IPS-15b (cell line): ENCODE data around the gene SREBF1.

ENCODE experiments used
- H3K27me3 ChIP-seq: one replicate; pipeline ENCODE4 v1.6.1; 2013; ENCODE audit warnings: low read length; ENCODE audit not compliant: control insufficient read depth, insufficient read depth
- H3K36me3 ChIP-seq: one replicate; pipeline ENCODE4 v1.6.1; 2013; ENCODE audit warnings: low read length; ENCODE audit not compliant: control insufficient read depth, insufficient read depth
- H3K4me1 ChIP-seq: one replicate; pipeline ENCODE4 v1.6.1; 2013; ENCODE audit warnings: mild to moderate bottlenecking, low read length; ENCODE audit not compliant: control insufficient read depth, insufficient read depth
- H3K4me3 ChIP-seq: one replicate; pipeline ENCODE4 v1.5.1; 2013; ENCODE audit warnings: low read depth, low read length
- H3K9ac ChIP-seq: one replicate; pipeline ENCODE4 v1.6.1; 2013; ENCODE audit warnings: low read depth, mild to moderate bottlenecking, low read length
- H3K9me3 ChIP-seq: one replicate; pipeline ENCODE4 v1.6.1; 2013; ENCODE audit warnings: mild to moderate bottlenecking, low read length; ENCODE audit not compliant: control insufficient read depth, insufficient read depth

The SREBF1 gene

GRCh38 chr17:17770632-17771044, 66.1 kb downstream of the SREBF1 start:
- Histone ChIP-seq H3K36me3 (no peaks in the 10 kb centered on the region), H3K9ac (no peak overlapping the region), H3K4me3 (no peak overlapping the region), H3K9me3 (no peaks in the 10 kb centered on the region), H3K4me1 (no peaks in the 10 kb centered on the region), H3K27me3 (peaks cover under 1% of the 10 kb centered on the region)

DNA sequence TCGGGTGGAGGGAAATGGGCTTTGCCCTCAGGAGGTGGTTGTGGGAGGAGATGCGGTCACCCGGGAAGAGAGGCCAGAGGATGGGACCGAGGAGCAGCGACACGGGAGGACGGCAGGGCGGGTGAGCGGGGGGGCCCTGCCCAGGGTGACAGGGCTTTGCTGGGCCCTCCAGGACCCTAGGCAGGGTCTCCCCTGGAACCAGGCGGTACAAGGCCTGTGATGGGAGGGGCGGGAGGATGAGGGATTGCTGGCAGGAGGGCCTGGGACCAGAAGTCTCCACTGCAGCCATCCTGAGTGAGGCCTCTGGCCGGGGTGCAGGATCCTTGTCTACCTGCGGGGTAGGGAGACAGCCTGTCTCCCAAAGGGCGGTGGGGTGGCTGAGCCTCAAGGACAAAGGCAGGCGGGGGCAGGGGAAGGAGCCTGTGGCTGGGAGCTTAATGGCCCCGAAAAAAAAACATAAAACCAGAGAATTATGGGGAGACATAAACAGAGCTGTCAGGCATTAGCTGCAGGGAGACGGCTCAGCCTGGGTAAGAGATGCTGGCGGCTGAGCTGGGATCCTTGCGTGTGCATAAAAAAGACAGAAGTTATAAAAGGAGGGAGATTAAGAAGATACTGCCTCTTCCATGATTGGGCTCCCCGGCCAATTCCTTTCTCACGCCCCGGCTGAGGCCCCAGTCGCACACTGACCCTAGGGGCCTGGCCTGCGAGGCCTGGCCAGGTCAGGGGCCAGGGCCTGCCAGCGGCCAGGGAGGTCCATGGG, 66.7 kb downstream of the SREBF1 start:
- Histone ChIP-seq H3K27me3 (no peaks in the 10 kb centered on the region), H3K9ac (no peak overlapping the region), H3K4me1 (no peaks in the 10 kb centered on the region)

GRCh38 chr17:17768424-17769088, 68.2 kb downstream of the SREBF1 start:
- no peak overlapping the region for H3K9ac ChIP-seq
- no peak overlapping the region for H3K4me3 ChIP-seq
- no peaks in the 10 kb centered on the region for H3K4me1 ChIP-seq
- H3K27me3 ChIP-seq: no peaks in the 10 kb centered on the region
- no peaks in the 10 kb centered on the region for H3K36me3 ChIP-seq
- no peaks in the 10 kb centered on the region for H3K9me3 ChIP-seq

More for the DNA sequence above, 66.7 kb downstream of the SREBF1 start:
- H3K4me3 ChIP-seq: no peak overlapping the region
- no peaks in the 10 kb centered on the region for H3K9me3 ChIP-seq
- H3K36me3 ChIP-seq: no peaks in the 10 kb centered on the region

DNA sequence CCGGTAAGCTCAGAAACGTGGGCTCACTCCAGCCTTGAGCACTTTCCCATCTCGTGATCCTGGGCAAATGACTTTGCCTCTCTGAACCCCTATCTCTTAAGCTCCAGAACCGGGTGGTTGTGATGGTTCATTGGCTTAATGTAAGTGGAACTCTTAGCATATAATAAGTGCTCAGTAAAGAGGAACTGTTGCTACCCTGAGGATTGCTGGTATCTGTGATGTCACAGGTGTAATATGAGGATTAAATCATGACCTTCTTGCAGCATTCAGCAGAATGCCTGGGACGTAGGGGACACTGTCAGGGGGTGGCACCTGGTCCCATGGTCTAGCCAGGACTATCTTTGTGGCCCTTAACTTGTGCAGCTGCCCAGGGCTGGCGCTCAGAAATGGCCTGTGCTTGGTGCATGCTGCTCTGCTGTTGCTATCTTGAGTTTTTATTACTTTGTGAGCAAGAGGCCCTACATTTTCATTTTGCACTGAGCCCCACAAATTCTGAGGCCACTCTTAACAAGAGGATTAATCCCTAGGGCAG, 68.8 kb downstream of the SREBF1 start:
- Histone ChIP-seq H3K4me3 (no peak overlapping the region), H3K9ac (no peak overlapping the region), H3K36me3 (no peaks in the 10 kb centered on the region), H3K27me3 (no peaks in the 10 kb centered on the region), H3K9me3 (no peaks in the 10 kb centered on the region), H3K4me1 (no peaks in the 10 kb centered on the region)

GRCh38 chr17:17767154-17767869, 69.5 kb downstream of the SREBF1 start:
- Histone ChIP-seq H3K36me3 (no peaks in the 10 kb centered on the region), H3K4me3 (no peak overlapping the region), H3K9ac (no peak overlapping the region), H3K27me3 (no peaks in the 10 kb centered on the region), H3K9me3 (no peaks in the 10 kb centered on the region), H3K4me1 (no peaks in the 10 kb centered on the region)

DNA sequence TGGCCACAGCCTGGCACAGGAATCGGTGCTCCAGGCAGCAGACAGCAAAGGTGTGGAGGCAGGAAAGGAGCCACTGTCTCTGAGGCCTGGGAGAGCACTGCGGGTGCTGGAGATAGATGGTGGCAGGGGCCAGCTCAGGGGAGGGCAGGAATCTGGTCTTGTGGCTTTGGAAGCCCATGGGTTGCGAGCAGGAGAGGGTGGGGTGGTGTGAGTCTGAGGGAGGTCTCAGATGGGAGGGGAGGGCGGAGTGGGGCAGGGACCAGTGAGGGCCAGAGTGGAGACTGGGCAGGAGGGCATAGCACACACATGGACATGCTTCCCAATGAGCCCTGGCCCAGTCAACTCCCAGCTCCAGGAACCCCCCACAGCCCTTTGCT, 70.1 kb downstream of the SREBF1 start:
- no peaks in the 10 kb centered on the region for H3K9me3 ChIP-seq
- no peaks in the 10 kb centered on the region for H3K27me3 ChIP-seq
- H3K9ac ChIP-seq: no peak overlapping the region
- H3K4me1 ChIP-seq: no peaks in the 10 kb centered on the region
- H3K4me3 ChIP-seq: no peak overlapping the region
- H3K36me3 ChIP-seq: no peaks in the 10 kb centered on the region

DNA sequence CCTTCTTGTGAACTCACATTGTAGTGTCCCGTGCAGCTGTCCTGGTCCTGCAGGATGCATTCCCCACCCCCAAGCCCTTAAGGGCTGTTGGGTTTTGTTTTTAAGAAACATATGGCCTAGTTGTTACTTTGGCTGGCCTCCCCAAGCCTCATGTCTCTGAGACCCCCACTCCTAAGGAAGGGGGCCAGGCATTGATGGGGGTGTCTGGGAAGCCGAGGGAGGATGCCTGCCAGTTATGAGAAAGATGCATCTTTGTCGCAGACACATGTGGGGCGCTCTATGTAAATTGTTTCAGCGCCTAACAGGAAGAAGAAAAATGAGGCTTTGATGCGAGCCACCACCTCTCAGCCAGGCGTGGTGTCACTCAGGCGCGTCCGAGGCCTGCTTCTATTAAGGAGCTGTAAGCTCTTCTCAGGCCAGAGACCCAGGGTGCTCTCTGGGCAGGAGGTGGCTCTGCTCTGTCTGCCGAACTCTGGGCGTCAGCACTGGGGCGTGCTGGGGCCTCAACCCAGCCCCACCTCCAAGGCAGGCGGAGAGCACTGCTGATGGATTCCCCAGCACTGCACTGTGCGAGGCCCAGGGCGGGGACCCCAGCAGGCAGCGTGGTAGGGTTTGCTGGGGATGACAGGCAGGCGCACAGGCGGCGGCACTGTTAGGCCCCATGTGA, 70.6 kb downstream of the SREBF1 start:
- Histone ChIP-seq H3K4me1 (no peaks in the 10 kb centered on the region), H3K27me3 (no peaks in the 10 kb centered on the region), H3K4me3 (no peak overlapping the region), H3K9me3 (no peaks in the 10 kb centered on the region), H3K9ac (no peak overlapping the region), H3K36me3 (no peaks in the 10 kb centered on the region)

- no peaks in the 10 kb centered on the region for H3K4me1 ChIP-seq
- H3K4me3 ChIP-seq: no peak overlapping the region
- H3K27me3 ChIP-seq: no peaks in the 10 kb centered on the region
- no peaks in the 10 kb centered on the region for H3K9me3 ChIP-seq
- no peak overlapping the region for H3K9ac ChIP-seq
- H3K36me3 ChIP-seq: no peaks in the 10 kb centered on the region
Observed at GRCh38 chr17:17765359-17766076, 71.3 kb downstream of the SREBF1 start.

DNA sequence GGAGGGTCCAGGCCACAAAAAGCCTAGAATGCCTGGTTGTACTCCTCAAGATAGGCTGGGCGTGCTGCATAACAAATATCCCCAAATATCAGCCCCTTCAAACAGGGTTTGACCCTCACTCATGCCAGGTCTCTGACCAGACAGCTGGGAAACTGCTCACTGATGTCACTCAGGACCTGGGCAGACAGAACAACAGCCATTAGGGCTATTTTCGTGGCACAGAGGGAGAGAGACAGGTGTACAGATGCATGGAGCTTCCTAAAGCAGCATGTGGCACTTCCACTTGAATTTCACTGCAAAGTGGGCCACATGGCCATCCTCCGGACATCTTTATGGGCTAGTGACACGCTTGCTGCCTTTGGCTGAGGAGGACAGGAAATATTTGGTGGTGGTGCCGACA, 73.1 kb downstream of the SREBF1 start:
- no peaks in the 10 kb centered on the region for H3K9me3 ChIP-seq
- no peak overlapping the region for H3K9ac ChIP-seq
- no peaks in the 10 kb centered on the region for H3K27me3 ChIP-seq
- H3K4me3 ChIP-seq: no peak overlapping the region
- H3K36me3 ChIP-seq: no peaks in the 10 kb centered on the region
- no peaks in the 10 kb centered on the region for H3K4me1 ChIP-seq

DNA sequence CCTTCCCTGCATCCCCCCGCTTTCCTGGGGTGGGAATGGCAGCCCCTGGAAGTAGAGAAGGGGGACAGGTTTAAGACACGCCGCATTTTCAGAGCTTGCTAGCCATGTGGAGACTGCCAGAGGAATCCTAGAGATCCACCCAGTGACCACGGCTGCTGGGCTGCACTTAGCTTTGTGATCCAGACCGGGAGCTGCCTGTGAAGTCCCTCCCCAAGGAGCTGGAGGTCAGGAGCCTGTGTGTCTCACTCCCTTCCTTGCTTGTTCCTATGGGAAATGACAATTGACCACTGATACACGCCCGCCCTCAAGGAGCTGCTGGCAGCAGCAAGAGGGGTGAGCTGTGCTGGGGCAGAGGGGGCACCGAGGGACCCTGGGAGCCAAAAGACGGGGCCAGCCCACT, 73.7 kb downstream of the SREBF1 start:
- Histone ChIP-seq H3K9me3 (no peaks in the 10 kb centered on the region), H3K9ac (no peak overlapping the region), H3K36me3 (no peaks in the 10 kb centered on the region), H3K27me3 (no peaks in the 10 kb centered on the region), H3K4me3 (no peak overlapping the region), H3K4me1 (no peaks in the 10 kb centered on the region)

DNA sequence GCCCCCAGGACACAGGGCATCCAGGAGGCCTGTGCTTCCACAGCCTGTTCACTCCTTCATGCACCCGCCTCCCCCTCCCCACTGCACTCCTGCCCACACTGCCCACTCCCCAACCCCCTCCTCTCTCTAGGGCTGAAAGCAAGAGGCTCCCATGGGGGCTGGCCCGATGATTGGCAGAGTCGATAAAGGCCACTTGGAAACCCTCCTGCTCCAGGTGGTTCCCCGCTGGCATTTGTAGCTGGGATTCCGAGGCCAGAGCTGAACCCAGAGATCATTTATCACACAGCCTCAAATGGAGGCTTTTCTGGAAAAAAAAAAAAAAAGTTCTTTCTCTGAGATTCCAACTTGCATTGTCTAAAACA, 74.1 kb downstream of the SREBF1 start:
- H3K36me3 ChIP-seq: no peaks in the 10 kb centered on the region
- no peaks in the 10 kb centered on the region for H3K27me3 ChIP-seq
- no peak overlapping the region for H3K9ac ChIP-seq
- H3K9me3 ChIP-seq: no peaks in the 10 kb centered on the region
- H3K4me3 ChIP-seq: no peak overlapping the region
- H3K4me1 ChIP-seq: no peaks in the 10 kb centered on the region
